ENCODE measurements around the gene TXNDC16.
A peak's percentile ranks its signal among the peaks of the same experiment; 100 is the strongest.
"Not testable (repeated sequence)": the region's sequence is repeated elsewhere in the genome, so short reads cannot be mapped to it uniquely, and the experiment has no call there.

TXNDC16 gene

DNA sequence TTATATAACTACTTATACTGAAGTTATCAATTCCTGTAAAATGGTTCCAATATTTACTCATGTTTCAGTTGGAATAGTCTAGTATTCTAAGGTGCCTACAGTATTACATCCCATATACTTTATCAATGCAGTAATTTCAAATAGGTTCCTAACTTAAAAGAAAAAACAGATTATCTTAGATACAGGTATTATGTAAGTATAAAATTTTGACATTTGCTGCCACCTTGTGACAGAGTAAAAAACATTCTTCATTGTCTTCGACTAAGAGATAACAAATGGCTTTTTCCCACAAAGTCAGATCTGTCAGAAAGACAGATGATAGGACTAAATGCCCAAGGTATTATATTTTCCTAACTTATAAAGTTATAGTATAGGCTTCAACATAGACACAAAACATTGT lies 78.7 kb downstream of the TXNDC16 start:
- no peaks in the 10 kb centered on the region for H3K27me3 ChIP-seq (ENCODE audit: low read depth, low read length)
- no peak overlapping the region for H3K4me3 ChIP-seq (ENCODE audit: low read length)
- H3K4me1 ChIP-seq (ENCODE audit: low read length): no peaks in the 10 kb centered on the region
- no peaks in the 10 kb centered on the region for H3K9me3 ChIP-seq (ENCODE audit: insufficient read depth, low read length)
- H3K9ac ChIP-seq (ENCODE audit: low read length): no peak overlapping the region
- no peak overlapping the region for H3K27ac ChIP-seq (ENCODE audit: low read length)
- H3K79me2 ChIP-seq (ENCODE audit: low read length): no peaks in the 10 kb centered on the region
- no peaks in the 10 kb centered on the region for H4K20me1 ChIP-seq (ENCODE audit: insufficient read depth, low read length)
- H2AFZ ChIP-seq (ENCODE audit: low read depth, low read length): no peak overlapping the region
- TF ChIP-seq, protein P1, sequence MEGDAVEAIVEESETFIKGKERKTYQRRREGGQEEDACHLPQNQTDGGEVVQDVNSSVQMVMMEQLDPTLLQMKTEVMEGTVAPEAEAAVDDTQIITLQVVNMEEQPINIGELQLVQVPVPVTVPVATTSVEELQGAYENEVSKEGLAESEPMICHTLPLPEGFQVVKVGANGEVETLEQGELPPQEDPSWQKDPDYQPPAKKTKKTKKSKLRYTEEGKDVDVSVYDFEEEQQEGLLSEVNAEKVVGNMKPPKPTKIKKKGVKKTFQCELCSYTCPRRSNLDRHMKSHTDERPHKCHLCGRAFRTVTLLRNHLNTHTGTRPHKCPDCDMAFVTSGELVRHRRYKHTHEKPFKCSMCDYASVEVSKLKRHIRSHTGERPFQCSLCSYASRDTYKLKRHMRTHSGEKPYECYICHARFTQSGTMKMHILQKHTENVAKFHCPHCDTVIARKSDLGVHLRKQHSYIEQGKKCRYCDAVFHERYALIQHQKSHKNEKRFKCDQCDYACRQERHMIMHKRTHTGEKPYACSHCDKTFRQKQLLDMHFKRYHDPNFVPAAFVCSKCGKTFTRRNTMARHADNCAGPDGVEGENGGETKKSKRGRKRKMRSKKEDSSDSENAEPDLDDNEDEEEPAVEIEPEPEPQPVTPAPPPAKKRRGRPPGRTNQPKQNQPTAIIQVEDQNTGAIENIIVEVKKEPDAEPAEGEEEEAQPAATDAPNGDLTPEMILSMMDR (IDR thresholded peaks at IDR 0.05; ENCODE audit: low read depth, low read length): peak; percentile 65
- TF ChIP-seq EZH2phosphoT487 (IDR thresholded peaks at IDR 0.05; ENCODE audit: low read depth): no peak
- H3K4me2 ChIP-seq (ENCODE audit: low read length): no peak overlapping the region
- no peaks in the 10 kb centered on the region for H3K36me3 ChIP-seq (replicated peaks; ENCODE audit: low read depth, low read length)

DNA sequence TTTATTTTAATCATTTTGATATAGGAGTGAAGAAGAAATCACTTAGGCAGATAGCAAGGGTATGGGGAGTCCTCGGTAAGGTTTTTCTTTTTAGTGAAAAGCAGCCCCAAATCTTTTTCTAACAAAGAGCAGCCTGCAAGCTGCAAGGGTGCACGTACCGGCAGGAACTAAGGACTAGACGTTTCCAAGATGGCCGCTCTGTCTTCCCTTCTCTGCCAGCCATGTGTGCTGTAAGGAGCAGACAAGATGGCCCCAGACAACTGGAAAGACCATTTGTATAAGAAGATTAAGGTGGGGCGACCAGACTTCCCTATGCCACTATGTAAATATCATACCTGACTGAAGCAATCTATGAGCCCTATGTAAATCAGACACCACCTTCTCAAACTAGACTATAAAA lies 79.6 kb downstream of the TXNDC16 start:
- TF ChIP-seq, protein P1 (IDR thresholded peaks at IDR 0.05; ENCODE audit: low read depth, low read length): no peak
- Histone ChIP-seq H3K9ac (ENCODE audit: low read length) (no peak overlapping the region), H3K9me3 (ENCODE audit: insufficient read depth, low read length) (no peaks in the 10 kb centered on the region), H2AFZ (ENCODE audit: low read depth, low read length) (no peak overlapping the region), H3K79me2 (ENCODE audit: low read length) (no peaks in the 10 kb centered on the region), H3K4me3 (ENCODE audit: low read length) (no peak overlapping the region), H3K4me2 (ENCODE audit: low read length) (no peak overlapping the region), H3K4me1 (ENCODE audit: low read length) (peaks cover 3% of the 10 kb centered on the region), H4K20me1 (ENCODE audit: insufficient read depth, low read length) (no peaks in the 10 kb centered on the region), H3K27me3 (ENCODE audit: low read depth, low read length) (no peaks in the 10 kb centered on the region), H3K36me3 (replicated peaks; ENCODE audit: low read depth, low read length) (no peaks in the 10 kb centered on the region), H3K27ac (ENCODE audit: low read length) (no peak overlapping the region)

DNA sequence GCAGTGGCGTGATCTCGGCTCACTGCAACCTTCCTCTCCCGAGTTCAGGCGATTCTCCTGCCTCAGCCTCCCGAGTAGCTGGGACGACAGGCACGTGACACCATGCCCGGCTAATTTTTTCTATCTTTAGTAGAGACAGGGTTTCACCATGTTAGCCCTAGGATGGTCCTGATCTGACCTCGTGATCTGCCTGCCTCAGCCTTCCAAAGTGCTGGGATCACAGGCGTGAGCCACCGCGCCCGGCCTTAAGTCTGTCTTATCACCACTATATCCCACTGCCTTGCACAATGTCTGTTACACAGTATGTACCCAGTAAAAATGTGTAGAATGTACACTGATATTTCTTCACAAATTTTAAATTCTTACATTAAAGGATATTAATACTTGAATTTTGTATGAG lies 80.1 kb downstream of the TXNDC16 start:
- not testable (repeated sequence) for H3K36me3 ChIP-seq (replicated peaks; ENCODE audit: low read depth, low read length); H2AFZ ChIP-seq (ENCODE audit: low read depth, low read length); H3K9me3 ChIP-seq (ENCODE audit: insufficient read depth, low read length); H4K20me1 ChIP-seq (ENCODE audit: insufficient read depth, low read length); H3K9ac ChIP-seq (ENCODE audit: low read length); H3K27me3 ChIP-seq (ENCODE audit: low read depth, low read length); H3K79me2 ChIP-seq (ENCODE audit: low read length); H3K27ac ChIP-seq (ENCODE audit: low read length); H3K4me3 ChIP-seq (ENCODE audit: low read length); H3K4me1 ChIP-seq (ENCODE audit: low read length); H3K4me2 ChIP-seq (ENCODE audit: low read length)

DNA sequence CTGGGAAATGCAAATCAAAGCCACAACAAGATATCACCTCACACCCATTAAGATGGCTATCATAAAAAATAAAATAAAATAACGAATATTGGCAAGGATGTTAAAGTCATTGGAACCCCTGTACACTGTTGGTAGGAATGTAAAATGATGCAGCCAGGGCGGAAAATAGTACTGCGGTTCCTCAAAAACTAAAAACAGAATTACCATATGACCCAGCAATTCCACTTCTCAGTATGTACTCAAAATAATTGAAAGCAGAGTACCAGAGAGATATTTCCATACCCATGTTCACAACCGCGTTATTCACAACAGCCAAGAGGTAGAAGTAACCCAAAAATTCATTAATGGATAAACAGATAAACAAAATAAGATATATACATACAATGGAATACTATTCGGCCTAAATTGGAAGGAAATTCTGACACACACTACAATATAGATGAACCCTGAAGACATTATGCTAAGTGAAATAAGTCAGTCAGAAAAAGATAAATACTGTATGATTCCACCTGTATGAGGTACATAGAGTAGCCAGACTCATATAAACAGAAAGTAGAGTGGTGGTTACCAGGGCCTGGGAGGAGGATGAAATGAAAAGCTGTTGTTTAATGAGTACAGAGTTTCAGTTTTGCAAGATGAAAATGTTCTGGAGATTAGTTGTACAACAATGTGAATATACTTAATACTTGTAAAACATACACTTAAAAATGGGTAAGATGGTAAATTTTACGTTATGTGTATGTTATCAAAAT lies 84.6 kb downstream of the TXNDC16 start:
- H3K4me2 ChIP-seq (ENCODE audit: low read length): no peak overlapping the region
- H3K79me2 ChIP-seq (ENCODE audit: low read length): no peaks in the 10 kb centered on the region
- H3K4me1 ChIP-seq (ENCODE audit: low read length): peaks cover 11% of the 10 kb centered on the region
- H3K9me3 ChIP-seq (ENCODE audit: insufficient read depth, low read length): no peaks in the 10 kb centered on the region
- no peaks in the 10 kb centered on the region for H3K27me3 ChIP-seq (ENCODE audit: low read depth, low read length)
- H2AFZ ChIP-seq (ENCODE audit: low read depth, low read length): no peak overlapping the region
- no peak overlapping the region for H3K4me3 ChIP-seq (ENCODE audit: low read length)
- no peak overlapping the region for H3K9ac ChIP-seq (ENCODE audit: low read length)
- TF ChIP-seq, protein P1 (IDR thresholded peaks at IDR 0.05; ENCODE audit: low read depth, low read length): no peak
- TF ChIP-seq EZH2phosphoT487 (IDR thresholded peaks at IDR 0.05; ENCODE audit: low read depth): no peak
- peaks cover 1% of the 10 kb centered on the region for H3K36me3 ChIP-seq (replicated peaks; ENCODE audit: low read depth, low read length)
- H4K20me1 ChIP-seq (ENCODE audit: insufficient read depth, low read length): no peaks in the 10 kb centered on the region
- no peak overlapping the region for H3K27ac ChIP-seq (ENCODE audit: low read length)

All from OCI-LY3 (cell line).